ENCODE measurements around the gene DENND4B.
"Not testable (repeated sequence)": the region's sequence is repeated elsewhere in the genome, so short reads cannot be mapped to it uniquely, and the experiment has no call there.

DENND4B gene

GRCh38 chr1:153922972-153923925 is 23.3 kb downstream of the DENND4B start, which contains the start of gene GATAD2B:
Gene GATAD2B (minus strand): TSS chr1:153922972. CDS start chr1:153828347, 94,625 bp downstream.
- DNase-seq = peak; percentile 100

- DNase-seq = peak; percentile 83
Measured at GRCh38 chr1:153922076-153922971, 24.2 kb downstream of the DENND4B start.

DNA sequence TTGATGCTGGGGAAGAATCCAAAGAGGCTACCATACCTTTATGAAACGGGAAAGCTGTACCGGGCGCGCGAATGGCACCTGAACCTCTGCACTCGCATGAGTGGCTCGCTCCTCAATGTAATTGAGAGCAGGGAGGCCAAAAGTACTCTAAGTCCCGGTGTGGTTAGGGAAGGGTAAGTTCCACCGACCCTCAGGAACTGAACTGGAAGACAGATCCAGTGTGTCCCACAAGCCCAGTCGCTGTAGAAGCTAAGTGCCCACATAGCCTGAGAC is 24.8 kb downstream of the DENND4B start:
- no peak for DNase-seq

- no peak for DNase-seq
Measured at GRCh38 chr1:153921080-153921802, 25.3 kb downstream of the DENND4B start.

DNA sequence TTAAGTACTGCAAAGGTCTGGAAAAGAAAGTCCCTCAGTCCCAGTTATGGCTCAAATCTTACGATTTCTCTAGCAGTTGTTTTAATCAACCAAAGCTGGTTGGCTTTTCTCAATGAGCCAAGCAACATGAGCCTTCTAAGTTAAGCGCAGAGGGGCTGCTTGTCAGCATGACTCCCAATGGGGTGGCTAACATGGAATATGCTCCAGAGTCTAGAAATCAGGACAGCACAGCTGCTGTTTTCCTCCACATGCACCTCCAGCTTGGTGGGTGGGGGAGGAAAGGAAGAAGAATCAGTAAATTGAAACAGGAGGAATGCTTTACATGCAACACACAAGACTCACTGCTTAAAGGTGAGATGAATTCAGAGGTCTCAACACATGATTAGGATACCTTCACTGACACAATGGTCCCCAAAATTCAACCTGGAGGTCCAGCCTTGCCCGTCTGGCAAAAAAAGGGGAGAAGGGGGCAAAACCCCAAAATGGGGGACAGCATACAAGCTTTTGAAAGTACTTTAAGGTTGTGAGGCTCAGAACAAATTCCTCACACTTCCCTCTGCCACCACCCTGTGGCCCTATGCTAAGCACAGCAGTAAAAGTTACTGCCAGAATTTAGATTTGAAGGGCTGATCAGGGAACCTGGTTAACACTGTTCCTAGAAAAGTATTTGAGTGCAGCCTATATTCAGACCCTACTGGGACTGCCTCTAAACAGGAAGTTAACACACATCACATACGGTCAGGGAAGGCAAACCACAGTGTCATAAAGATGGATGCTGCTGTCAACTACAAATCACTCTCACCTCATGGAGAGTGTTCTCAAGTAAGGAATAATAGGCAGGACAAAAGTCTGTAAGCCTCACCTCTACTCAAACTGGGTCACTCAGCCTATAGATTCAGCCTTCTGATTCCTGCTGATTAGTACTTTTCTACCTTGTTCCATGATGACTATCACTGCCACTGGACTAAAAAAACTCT is 26.4 kb downstream of the DENND4B start:
- DNase-seq = peak; percentile 56

GRCh38 chr1:153916297-153916696 is 30.2 kb downstream of the DENND4B start:
- no peak for DNase-seq

DNA sequence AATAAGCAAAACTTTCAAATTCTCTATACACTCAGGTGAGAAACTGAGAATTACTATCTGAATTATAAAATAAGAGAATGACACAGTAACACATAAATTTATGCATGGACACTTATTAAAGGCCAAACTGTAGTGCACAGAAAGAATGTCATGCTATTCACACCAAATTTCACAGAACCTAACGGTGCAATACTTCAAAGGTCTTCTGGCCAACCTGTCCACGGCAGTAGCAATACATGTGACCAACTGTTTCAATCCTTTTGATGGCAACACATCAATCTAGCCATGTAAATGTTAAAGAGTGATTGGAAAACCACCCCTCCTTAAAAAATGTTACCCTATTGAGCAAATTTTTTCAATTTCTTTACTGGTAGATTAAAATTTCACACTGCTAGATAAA is 34.2 kb downstream of the DENND4B start:
- DNase-seq = no peak

- not testable (repeated sequence) for DNase-seq
Measured at GRCh38 chr1:153910560-153910959, 36.0 kb downstream of the DENND4B start.

DNA sequence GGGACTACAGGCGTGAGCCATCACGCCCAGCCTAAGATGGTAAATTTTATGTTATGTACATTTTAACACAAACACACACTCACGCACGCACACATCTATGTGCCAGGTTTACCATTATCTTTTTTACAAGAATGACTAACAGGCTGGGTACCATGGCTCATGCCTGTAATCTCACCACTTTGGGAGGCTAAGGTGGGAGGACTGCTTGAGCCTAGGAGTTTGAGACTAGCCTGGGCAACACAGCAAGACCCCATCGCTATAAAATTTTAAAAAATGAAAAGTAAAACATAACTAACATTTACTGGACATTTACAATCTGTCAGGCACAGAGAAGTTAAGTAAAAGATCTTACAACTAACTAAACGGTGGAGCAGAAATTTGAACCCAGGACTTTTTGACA is 38.4 kb downstream of the DENND4B start:
- DNase-seq = no peak

DNA sequence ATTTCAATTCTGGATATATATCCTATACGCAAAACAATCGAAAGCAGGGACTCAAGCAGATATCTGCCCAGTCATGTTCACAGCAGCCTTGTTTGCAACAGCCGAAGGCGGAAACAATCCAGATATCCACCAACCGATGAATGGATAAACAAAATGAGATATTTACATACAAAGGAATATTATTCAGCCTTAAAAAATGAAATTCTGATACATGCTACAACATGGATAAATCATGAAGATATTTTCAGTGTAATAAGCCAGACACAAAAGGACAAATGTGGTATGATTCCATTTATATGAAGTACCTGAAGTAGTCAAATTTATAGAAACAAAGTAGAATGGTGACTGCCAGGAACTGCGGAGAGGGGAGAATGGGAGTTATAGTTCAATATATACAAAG is 39.4 kb downstream of the DENND4B start:
- no peak for DNase-seq

DNA sequence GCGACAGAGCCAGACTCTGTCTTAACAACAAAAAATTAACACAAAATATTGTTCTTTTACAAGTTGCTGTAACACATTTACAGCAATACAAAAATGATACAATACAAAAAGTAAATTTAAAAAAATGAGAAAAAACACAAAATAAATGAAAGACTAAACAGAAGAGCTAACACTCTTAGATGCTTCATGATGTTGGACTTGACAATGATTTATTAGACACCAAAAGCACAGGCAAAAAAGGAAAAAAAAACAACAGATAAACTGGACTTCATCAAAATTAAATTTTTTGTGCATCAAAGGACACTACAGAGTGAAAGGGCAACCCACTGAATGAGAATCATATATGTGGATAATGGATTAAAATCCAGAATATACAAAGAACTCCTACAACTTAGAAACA is 40.1 kb downstream of the DENND4B start:
- no peak for DNase-seq

GRCh38 chr1:153905908-153906307 is 40.6 kb downstream of the DENND4B start:
- not testable (repeated sequence) for DNase-seq

DNA sequence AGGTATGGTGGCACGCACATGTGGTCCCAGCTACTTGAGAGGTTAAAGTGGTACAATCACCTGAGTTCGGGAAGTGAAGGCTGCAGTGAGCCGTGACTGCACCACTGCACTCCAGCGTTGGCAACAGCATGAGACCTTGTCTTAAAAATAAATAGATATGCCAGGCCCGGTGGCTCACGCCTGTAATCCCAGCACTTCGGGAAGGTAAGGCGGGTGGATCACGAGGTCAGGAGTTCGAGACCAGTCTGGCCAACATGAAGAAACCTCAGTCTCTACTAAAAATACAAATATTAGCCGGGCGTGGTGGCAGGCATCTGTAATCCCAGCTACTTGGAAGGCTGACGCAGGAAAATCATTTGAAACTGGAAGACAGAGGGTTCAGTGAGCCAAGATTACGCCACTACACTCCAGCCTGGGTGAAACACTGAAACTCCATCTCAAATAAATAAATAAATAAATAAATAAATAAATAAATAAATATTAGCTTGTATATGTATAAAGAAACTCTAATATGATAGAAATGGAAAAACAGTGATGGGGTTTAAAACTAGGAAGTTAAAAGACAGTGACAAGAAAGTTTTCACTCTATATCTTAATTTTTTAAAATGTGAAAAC is 42.6 kb downstream of the DENND4B start:
- DNase-seq = no peak

- DNase-seq = no peak
Measured at GRCh38 chr1:153899509-153899908, 47.0 kb downstream of the DENND4B start.

GRCh38 chr1:153895866-153896265 is 50.7 kb downstream of the DENND4B start:
- DNase-seq = not testable (repeated sequence)

- not testable (repeated sequence) for DNase-seq
Measured at GRCh38 chr1:153891042-153891441, 55.5 kb downstream of the DENND4B start.

DNA sequence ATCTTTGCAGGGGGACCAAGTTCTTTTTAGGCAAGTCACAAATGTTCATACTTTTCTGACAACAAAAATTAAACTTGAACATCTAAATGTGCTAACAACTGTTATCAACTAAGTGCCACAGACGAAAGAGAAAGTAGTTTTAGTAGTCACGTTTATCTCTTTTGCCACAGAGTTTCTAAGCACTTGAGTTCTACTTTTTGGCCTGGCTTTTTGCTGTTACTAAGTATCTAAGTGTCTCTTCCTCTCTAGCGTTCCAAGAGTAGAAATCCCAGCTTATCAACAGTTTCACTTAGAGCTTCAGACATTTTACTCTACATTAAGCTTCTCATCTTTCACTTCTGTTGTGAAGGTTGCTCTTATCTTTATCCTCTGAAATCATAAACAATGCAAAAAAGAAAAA is 58.0 kb downstream of the DENND4B start:
- DNase-seq = peak; percentile 11

DNA sequence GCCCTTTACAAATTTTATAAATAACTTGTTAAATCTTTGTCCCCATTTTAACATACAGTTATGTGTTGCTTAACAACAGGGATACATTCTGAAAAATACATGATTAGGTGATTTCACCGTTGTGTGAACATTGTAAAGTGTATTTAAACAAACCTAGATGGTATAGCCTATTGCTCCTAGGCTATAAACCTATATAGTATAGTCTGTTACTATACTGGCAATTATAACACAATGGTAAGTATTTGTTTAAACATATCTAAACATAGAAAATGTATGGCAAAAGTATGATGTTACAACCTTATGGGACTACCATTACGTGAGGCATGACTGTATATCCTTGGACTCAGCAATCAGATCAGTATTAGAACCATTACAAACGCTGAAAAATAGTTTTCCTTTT is 60.4 kb downstream of the DENND4B start:
- DNase-seq = no peak

GRCh38 chr1:153883223-153883622 is 63.3 kb downstream of the DENND4B start:
- no peak for DNase-seq

- no peak for DNase-seq
Measured at GRCh38 chr1:153882296-153882912, 64.1 kb downstream of the DENND4B start.

- no peak for DNase-seq
Measured at GRCh38 chr1:153881751-153882150, 64.8 kb downstream of the DENND4B start.
